ENCODE results near the gene PIP5K1B.

Gene PIP5K1B

DNA sequence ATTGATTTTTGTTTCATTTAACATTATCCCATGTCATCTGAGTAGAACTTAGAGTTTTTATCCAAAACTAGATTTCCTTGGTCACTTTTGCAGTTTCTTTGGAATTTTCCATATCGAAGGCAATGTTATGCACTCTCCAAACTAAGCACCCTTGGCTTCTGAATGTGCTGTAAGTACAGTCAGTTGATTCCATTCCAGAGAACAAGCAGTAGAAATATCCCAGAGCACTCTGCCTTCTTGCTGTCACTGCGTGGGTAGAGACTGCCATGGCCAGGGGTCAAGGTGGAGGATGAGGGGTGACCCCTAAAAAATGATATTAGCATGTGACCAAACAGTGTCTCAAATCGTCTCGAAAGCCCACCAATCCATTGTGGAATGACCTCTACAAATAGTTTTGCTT lies 36.2 kb downstream of the PIP5K1B start:
- no peak for DNase-seq

- no peak for DNase-seq
Observed at GRCh38 chr9:68741704-68742332, 36.8 kb downstream of the PIP5K1B start.

DNA sequence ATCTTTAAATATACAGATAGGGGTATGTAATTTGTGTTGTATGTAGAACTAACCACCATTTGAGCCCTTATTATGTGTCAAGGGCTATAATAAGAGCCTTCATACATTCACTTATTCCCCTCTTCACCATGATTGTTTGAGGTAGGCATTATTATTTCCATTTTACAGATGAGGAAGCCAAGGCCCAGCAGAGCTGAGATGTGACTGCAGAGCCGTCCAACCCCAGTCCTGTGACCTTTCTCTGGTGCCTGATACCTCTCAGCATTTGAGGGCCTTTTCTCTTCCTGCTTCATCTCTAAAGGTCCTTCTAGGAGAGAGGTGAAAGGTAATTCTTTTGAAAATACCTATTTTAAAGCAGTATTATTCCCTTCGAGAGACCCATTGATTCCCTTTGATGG lies 37.3 kb downstream of the PIP5K1B start:
- DNase-seq = no peak

DNA sequence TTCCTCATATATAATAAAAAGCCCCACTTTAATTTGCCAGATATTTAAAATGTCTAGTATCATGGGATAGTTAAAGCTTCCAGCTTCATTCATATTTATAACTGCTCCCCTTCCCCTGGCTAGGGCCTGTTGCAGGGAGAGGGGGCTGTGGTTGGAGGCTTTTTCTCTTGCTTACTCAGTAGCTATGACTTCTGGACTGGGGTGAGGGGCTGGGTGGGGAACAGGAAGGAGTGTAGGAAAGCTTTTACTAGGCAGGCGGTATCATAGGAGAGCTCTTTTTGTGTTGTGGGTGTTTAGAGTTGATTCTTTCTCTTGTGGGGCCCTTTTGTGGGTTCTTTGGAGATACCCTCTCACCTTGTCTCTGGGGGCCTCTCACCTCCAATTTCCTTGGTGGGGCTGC lies 39.4 kb downstream of the PIP5K1B start:
- DNase-seq = no peak

DNA sequence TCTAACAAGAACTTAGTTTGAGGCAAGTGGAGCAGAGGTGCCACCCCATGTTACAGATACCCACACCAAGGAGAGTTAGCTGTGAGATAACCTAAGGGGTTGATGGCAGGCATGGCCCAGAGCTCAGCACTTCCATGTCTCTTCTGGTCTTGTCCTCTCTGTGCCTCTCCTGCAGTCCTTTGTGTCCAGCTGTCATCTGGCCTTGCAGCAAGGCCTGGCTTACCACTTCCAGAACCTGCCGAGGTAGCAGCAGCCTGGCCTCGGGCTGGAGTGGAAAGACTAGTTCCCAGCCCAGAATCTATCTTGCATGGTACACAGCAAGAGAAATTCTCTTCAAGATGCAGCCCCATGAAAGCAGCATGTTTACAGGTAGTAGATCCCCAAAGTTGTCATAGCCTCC lies 41.5 kb downstream of the PIP5K1B start:
- DNase-seq = no peak

DNA sequence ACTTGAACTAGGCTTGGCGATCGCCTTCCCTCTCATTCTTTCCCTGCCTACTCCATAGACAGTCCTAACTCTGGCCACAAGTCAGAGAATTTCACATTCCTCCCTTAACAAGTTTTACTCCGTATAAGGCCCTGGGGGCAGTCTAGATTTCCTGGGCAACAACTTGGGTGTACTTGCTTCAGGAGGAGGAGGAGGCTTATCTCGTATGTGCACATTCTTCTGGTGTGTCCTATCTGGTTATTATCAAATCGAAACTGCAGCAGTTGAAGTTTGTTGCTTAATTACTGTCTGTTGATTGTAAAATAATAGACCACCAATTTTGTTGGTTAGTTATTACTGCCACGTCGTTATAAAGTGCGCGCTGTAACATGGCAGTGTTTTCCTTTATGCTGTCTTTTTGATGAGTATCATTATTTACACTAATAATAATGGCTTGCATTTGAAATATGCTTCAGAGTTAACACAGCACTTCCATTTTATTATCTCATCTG lies 42.0 kb downstream of the PIP5K1B start:
- DNase-seq = no peak

DNA sequence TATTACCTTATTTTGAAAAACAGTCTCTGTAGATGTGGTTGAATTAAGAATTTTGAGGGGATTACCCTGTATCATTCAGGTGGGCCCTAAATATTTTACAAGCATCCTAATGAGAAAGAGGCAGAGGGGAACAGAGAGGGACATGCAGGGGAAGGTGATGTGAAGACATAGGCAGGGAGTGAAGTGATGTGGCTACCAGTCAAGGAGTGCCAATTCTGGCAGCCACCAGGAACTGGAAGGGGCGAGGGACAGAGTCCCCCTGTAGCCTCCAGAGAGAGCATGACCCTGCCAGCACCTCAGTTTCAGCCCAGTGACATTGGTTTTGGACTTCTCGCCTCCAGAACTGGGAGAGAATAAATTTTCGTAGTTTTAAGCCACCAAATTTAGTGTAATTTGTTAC lies 44.1 kb downstream of the PIP5K1B start:
- DNase-seq = no peak

DNA sequence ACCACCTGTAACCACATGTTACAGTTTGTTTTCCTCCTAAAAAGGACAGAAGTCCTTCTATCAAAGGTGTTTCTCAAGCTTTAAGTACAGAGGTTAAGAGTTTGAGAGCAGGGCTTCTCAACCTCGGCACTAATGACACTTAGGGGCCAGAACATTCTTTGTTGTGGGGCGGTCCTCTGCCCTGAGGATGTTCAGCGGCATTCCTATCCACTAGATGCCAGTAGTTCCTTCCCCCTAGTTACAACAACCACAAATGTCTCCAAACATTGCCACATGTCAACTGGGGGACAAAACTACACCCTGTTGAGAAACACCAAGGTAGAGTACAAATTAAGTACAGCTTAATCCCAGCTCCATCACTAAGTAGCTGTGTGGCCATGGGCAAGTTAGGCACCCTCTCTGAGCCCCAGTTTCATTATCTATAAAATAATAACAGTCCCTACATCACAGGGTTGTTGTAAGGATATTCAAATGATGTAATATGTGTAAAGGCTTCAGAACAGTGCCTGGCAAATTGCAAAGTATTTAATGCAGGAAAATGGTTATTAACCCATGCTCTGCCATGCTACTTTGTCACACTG lies 44.6 kb downstream of the PIP5K1B start:
- peak; percentile 65 for DNase-seq

DNA sequence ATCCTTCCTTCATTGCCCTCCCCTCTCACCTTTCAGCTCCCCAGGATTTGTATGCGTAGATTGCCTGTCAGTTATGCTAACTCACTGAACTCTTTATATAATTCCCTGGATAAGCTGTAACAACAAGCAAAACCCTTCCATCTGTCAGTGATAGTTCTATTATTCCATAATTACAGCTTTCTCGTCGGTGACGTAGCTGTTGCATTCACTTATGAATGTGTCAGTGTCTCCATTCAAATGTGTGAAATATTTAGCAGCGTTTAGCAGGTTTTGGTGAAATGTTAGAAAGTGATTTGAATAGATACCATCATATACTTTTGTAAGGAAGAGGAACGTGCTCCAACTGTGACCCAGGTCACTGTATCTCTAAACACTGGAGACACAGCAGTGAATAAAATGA lies 45.2 kb downstream of the PIP5K1B start:
- DNase-seq = peak; percentile 95

DNA sequence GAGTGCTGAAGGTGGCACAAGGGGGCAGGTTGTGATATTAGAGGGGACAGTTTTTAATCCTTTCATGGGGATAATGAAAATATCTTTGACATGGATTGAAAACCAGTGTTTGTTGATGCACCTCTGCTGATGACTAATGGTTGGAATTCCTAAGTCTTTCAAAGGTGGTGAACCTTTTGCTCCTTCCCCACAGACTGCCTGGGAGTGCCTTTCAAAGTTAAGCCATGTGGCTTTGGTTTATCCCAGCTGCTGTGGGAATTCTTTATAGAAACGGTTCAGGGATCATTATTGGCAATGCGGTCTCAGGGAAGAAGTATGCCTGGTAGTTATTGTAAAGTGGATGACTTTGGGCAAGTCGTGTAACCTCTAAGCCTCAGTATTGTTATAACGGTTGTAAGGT lies 45.7 kb downstream of the PIP5K1B start:
- DNase-seq = peak; percentile 91

- no peak for DNase-seq
Observed at GRCh38 chr9:68751556-68751955, 46.5 kb downstream of the PIP5K1B start.

- no peak for DNase-seq
Observed at GRCh38 chr9:68755051-68755450, 50.0 kb downstream of the PIP5K1B start.

DNA sequence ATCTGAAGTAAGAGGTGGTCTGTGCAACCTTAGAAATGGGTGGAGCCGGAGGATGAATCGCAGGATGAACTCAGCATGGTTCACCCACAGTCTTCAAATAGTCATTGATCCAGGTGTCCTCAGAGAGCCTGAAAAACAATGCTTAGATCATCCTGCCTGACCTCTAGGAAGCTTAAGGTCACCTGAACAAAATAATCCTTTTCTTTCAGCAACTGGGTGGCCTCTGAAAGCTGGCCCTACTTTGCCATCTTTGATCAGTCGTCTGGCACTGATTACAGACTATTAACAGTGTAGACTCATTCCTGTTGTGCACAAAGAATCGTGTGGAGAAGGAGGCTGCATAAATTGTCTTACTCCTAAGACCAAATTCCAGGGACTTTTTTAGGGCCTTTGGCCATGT lies 50.7 kb downstream of the PIP5K1B start:
- peak; percentile 69 for DNase-seq

- DNase-seq = no peak
Observed at GRCh38 chr9:68759981-68760673, 55.1 kb downstream of the PIP5K1B start.

DNA sequence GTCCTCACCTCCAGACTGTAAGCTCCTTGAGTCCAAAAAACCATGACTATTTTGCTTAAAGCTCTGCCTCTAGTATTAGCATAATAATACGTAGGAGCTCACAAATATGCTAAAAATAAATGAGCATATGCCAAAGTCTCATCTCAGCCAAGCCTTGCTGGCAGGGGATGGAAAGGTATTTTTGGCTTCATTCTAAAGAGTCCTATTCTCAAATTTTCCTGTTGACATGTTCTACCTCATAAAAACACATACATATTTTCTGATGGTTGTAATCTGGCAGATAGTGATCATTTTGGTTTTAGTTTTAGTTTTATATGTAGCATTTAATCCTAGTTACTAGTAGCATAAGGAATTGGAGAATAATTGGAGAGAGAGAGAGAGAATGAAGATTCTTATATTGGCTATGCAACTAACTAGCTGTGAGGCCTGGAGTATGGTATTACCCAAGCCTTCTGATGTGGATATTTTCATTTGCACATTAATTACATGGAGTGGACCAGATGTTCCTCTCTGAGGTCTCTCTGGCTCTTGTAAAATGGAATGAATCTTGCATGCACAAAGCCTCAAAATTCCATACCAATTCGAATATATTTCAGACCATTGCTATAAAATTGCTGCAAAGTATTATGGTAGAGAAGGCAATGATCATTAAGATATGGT lies 55.8 kb downstream of the PIP5K1B start:
- no peak for DNase-seq

- DNase-seq = peak; percentile 37
Observed at GRCh38 chr9:68762570-68762969, 57.5 kb downstream of the PIP5K1B start.

DNA sequence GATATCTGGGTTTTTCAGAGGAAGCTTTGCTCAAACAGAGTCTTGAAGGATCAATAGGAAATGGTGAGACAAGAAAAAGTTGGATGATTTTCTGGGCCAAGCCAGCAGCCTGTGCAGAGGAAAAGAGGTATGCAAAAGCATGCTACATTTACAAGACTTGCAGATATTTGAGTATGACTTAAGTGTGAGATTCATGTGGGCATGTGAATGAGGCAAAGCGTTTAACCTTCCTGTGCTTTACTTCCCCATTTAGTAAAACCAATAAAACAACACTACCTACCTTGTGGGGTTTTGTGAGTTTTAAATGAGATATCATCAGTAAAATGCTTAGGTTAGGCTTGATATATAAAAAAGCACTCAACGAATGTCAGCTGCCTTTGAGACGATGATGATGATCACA lies 58.1 kb downstream of the PIP5K1B start:
- DNase-seq = no peak

DNA sequence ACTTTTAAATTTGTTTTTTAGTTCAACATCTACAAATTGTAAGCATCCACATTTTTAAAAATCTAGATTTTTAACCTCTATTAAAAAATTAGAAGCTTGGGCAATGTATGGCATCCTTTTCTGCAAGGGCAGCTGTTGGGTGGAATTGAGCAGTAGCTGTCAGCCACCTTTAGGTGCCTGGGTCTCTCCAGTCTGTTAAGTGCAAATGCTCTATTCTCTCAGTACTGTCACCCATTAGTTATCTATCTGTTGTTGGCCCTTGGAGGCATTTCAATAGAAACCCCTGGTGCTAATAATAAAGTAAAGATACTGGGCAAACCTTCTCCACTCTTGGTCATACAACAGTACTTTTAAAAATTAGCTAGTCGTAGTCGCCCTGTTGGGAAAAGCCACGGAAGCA lies 63.6 kb downstream of the PIP5K1B start:
- DNase-seq = no peak

DNA sequence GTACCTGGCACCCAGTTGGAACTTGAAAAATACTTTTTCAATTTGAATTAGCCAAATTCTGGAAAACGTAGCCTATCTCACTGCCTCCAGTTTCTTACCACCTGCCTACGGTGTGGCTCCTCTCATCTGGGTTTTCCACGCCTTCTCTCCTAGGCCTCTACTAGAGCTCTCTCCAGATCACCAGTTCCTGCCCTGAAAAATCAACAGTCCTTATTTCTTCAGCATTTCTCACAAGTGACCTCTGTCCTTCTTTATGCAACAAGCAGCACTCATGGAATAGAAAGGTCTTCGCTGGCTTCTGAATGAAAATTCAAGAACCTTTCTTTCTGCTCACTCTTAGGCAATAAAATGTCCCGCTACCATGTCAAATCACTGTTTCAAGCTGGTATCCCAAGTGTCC lies 64.8 kb downstream of the PIP5K1B start:
- DNase-seq = no peak

- DNase-seq = no peak
Observed at GRCh38 chr9:68771376-68771775, 66.3 kb downstream of the PIP5K1B start.

GRCh38 chr9:68775003-68775730 lies 70.1 kb downstream of the PIP5K1B start:
- peak; percentile 6 for DNase-seq

GRCh38 chr9:68777070-68777763 lies 72.2 kb downstream of the PIP5K1B start:
- DNase-seq = no peak

DNA sequence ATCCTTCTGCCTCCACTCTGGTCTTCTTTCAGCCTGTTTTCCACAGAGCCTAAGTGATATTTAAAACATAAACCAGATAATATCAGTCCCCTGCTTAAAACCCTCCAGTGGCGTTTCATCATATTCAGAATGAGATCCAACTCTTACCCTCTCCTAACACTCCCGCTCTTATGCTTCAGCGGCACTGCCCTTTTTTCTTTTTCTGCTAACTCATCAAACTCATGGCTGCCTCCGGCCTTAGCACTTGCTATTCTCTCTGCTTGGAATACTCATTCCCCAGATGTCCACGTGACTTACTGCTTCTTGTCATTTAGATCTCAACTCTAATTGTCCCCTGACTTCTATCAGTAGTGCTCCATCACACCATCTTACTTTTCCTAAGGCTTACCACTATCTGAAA lies 73.6 kb downstream of the PIP5K1B start:
- DNase-seq = no peak
